H1 (cell line): ENCODE results near the gene SERPINB6. TPM values are rescaled to one million over a fixed set of nuclear protein-coding genes. Genes with fewer than 3 reads are reported as not detected.

ENCODE experiments used
- USF2 ChIP-seq: IDR thresholded peaks from 2 replicates; pipeline ENCODE4 v1.6.1; 2011; ENCODE audit warnings: low read length, improper control_type of control experiment
- polyA plus RNA-seq, 7 experiments: library from polyadenylated mRNA; depleted of rRNA in 3 of 7; stranded (reverse) in 5 of 7; unstranded in 2 of 7; fragments of >200 nt in 5 of 7; fragments of 200-250 nt in 2 of 7; gene quantifications; 1 replicate in 5 of 7; 2 replicates in 1 of 7; 4 replicates in 1 of 7; pipeline versions ENCODE4 v1.2.1 to v1.2.3, GENCODE V29; 2011 to 2013; ENCODE audit warnings: missing spikeins in 2 of 7, mixed read lengths in 2 of 7
- total RNA-seq: library from RNA; stranded (reverse); fragmentation: NEBNext Ultra II Directional; extraction: Animal tissue kit (Norgen Biotek cat#: 25700); gene quantifications from 2 replicates; pipeline ENCODE4 v1.2.1, GENCODE V29; 2021

The SERPINB6 gene
- total and polyA plus RNA-seq, 2 of the 8 experiments (the other 6 are each of a cell fraction or from before 2014, with no cell fraction given): 27.2 to 29.4 TPM

GRCh38 chr6:2944405-2945152, 26.8 kb downstream of the SERPINB6 start (continued):
- no peak for TF ChIP-seq USF2
